IMR-90 (cell line): ENCODE data around the gene ST8SIA6. TPM values are rescaled to one million over a fixed set of nuclear protein-coding genes. Genes with fewer than 3 reads are reported as not detected.

Experiments
- ATAC-seq: fragments of 200-7000 bp; cut with Tn5 transposase; 2 replicates; pipeline ENCODE4 v1.9.1; 2020; ENCODE audit warnings: low read depth, mild to moderate bottlenecking, moderate library complexity
- BruUV-seq: library from RNA; stranded (reverse); fragments of 400-500 nt; replicated peaks from 2 replicates; lab custom pipeline; 2021; lab: Mats Ljungman, UMichigan
- CTCF ChIA-PET: fragments of 300-600 bp; formaldehyde crosslinking; extraction: SDS; loops from one replicate; lab custom pipeline; 2021; ENCODE audit warnings: antibody characterized with exemption; lab: Yijun Ruan, JAX
- POLR2A ChIA-PET: fragments of 300-600 bp; sonication (Branson Sonifier 250); formaldehyde crosslinking; loops from one replicate; lab custom pipeline; 2022; ENCODE audit warnings: antibody characterized with exemption; ENCODE audit not compliant: unreplicated experiment; lab: Charles Lee
- DNase-seq: peaks from one replicate; pipeline ENCODE4 v3.0.0; 2013
- H2AFZ ChIP-seq: replicated peaks from 2 replicates; pipeline ENCODE3; 2013; ENCODE audit warnings: low read length, mild to moderate bottlenecking; ENCODE audit not compliant: poor library complexity
- H2AK5ac ChIP-seq: 2 replicates; pipeline ENCODE4 v1.6.1; 2013; ENCODE audit warnings: low read depth, low read length, inconsistent platforms
- H2AK9ac ChIP-seq: replicated peaks from 2 replicates; pipeline ENCODE3; 2013; ENCODE audit warnings: mild to moderate bottlenecking, low read depth, low read length, moderate library complexity; ENCODE audit not compliant: poor library complexity
- H2BK120ac ChIP-seq: 2 replicates; pipeline ENCODE4 v1.6.1; 2013; ENCODE audit warnings: low read depth, low read length, inconsistent platforms
- H2BK15ac ChIP-seq: 3 replicates; pipeline ENCODE4 v1.6.1; 2013; ENCODE audit warnings: low read depth, low read length, inconsistent platforms
- H2BK20ac ChIP-seq: 2 replicates; pipeline ENCODE4 v1.6.1; 2013; ENCODE audit warnings: low read depth, mild to moderate bottlenecking, inconsistent platforms, low read length, moderate library complexity
- H2BK5ac ChIP-seq: 2 replicates; pipeline ENCODE4 v1.6.1; 2013; ENCODE audit warnings: mild to moderate bottlenecking, low read depth, low read length, inconsistent platforms; ENCODE audit not compliant: poor library complexity, severe bottlenecking
- H3K14ac ChIP-seq: replicated peaks from 2 replicates; pipeline ENCODE4 v1.6.1; 2013; ENCODE audit warnings: low read depth, low read length, inconsistent platforms
- H3K18ac ChIP-seq: 2 replicates; pipeline ENCODE4 v1.6.1; 2013; ENCODE audit warnings: low read depth, low read length, control low read depth
- H3K23ac ChIP-seq: 2 replicates; pipeline ENCODE4 v1.6.1; 2013; ENCODE audit warnings: low read depth, low read length, inconsistent platforms
- H3K27ac ChIP-seq: 2 replicates; pipeline ENCODE4 v1.5.1; 2013; ENCODE audit warnings: mild to moderate bottlenecking, control low read depth, low read length; ENCODE audit not compliant: insufficient read depth
- H3K27me3 ChIP-seq: 2 replicates; pipeline ENCODE4 v1.6.1; 2013; ENCODE audit warnings: low read length; ENCODE audit not compliant: control insufficient read depth, insufficient read depth
- H3K36me3 ChIP-seq: 2 replicates; pipeline ENCODE4 v1.6.1; 2013; ENCODE audit warnings: low read length, mixed read lengths; ENCODE audit not compliant: control insufficient read depth, insufficient read depth
- H3K4ac ChIP-seq: 2 replicates; pipeline ENCODE4 v1.6.1; 2013; ENCODE audit warnings: low read depth, low read length, inconsistent platforms
- H3K4me1 ChIP-seq: 2 replicates; pipeline ENCODE4 v1.6.1; 2013; ENCODE audit warnings: low read length, mixed read lengths; ENCODE audit not compliant: control insufficient read depth, insufficient read depth
- H3K4me2 ChIP-seq: 2 replicates; pipeline ENCODE4 v1.6.1; 2013; ENCODE audit warnings: low read depth, mild to moderate bottlenecking, control low read depth, low read length, moderate library complexity
- H3K4me3 ChIP-seq: 2 replicates; pipeline ENCODE4 v1.5.1; 2013; ENCODE audit warnings: low read depth, mild to moderate bottlenecking, control low read depth, low read length, moderate library complexity; ENCODE audit not compliant: insufficient read depth
- H3K56ac ChIP-seq: 2 replicates; pipeline ENCODE4 v1.6.1; 2013; ENCODE audit warnings: low read length, inconsistent platforms; ENCODE audit not compliant: insufficient read depth; ENCODE audit errors: extremely low read depth
- H3K79me1 ChIP-seq, 2 experiments: 2 replicates each; pipeline ENCODE4 v1.6.1; 2013; ENCODE audit warnings: low read length in 2 of 2, inconsistent platforms in 1 of 2, low read depth in 1 of 2
- H3K9ac ChIP-seq: 2 replicates; pipeline ENCODE4 v1.6.1; 2013; ENCODE audit warnings: low read depth, low read length, control low read depth
- H3K9me1 ChIP-seq: 2 replicates; pipeline ENCODE4 v1.6.1; 2013; ENCODE audit warnings: low read length, inconsistent platforms; ENCODE audit not compliant: insufficient read depth
- H3K9me3 ChIP-seq: 2 replicates; pipeline ENCODE4 v1.6.1; 2013; ENCODE audit warnings: low read length; ENCODE audit not compliant: control insufficient read depth, insufficient read depth
- H4K20me1 ChIP-seq: 2 replicates; pipeline ENCODE4 v1.6.1; 2013; ENCODE audit warnings: low read length, inconsistent platforms; ENCODE audit not compliant: insufficient read depth
- H4K5ac ChIP-seq: 2 replicates; pipeline ENCODE4 v1.6.1; 2013; ENCODE audit warnings: mild to moderate bottlenecking, low read depth, low read length, control low read depth
- H4K8ac ChIP-seq, 2 experiments: 2 replicates each; pipeline ENCODE4 v1.6.1; 2013; ENCODE audit warnings: low read depth in 2 of 2, low read length in 2 of 2, control low read depth in 1 of 2, inconsistent platforms in 1 of 2
- H4K91ac ChIP-seq: 2 replicates; pipeline ENCODE4 v1.6.1; 2013; ENCODE audit warnings: low read depth, low read length, inconsistent platforms; ENCODE audit not compliant: insufficient read depth
- BHLHE40 ChIP-seq: fragments of 150-350 bp; IDR thresholded peaks from 2 replicates; pipeline ENCODE4 v1.6.1; 2016; ENCODE audit warnings: mild to moderate bottlenecking, low read depth, low read length
- CEBPB ChIP-seq: IDR thresholded peaks from 2 replicates; pipeline ENCODE4 v1.6.1; 2012; ENCODE audit warnings: low read depth, low read length, improper control_type of control experiment
- CHD1 ChIP-seq: IDR thresholded peaks from 2 replicates; pipeline ENCODE4 v1.6.1; 2012; ENCODE audit warnings: low read depth, low read length, improper control_type of control experiment
- CTCF ChIP-seq: conservative IDR thresholded peaks from 2 replicates; pipeline ENCODE4 v1.5.1; 2012; ENCODE audit warnings: mild to moderate bottlenecking, low read depth, low read length, improper control_type of control experiment
- ELK1 ChIP-seq: fragments of 150-350 bp; IDR thresholded peaks from 2 replicates; pipeline ENCODE4 v1.6.1; 2016; ENCODE audit warnings: low read depth, mild to moderate bottlenecking, low read length, moderate library complexity, borderline replicate concordance
- FOS ChIP-seq: fragments of 150-350 bp; IDR thresholded peaks from 2 replicates; pipeline ENCODE4 v1.6.1; 2016; ENCODE audit warnings: low read depth, low read length
- MAFK ChIP-seq: IDR thresholded peaks from 2 replicates; pipeline ENCODE4 v1.6.1; 2012; ENCODE audit warnings: low read depth, low read length, improper control_type of control experiment
- MAZ ChIP-seq: IDR thresholded peaks from 2 replicates; pipeline ENCODE4 v1.6.1; 2012; ENCODE audit warnings: low read depth, mild to moderate bottlenecking, low read length, improper control_type of control experiment, moderate library complexity, borderline replicate concordance
- MXI1 ChIP-seq: IDR thresholded peaks from 2 replicates; pipeline ENCODE4 v1.6.1; 2012; ENCODE audit warnings: low read depth, mild to moderate bottlenecking, low read length, moderate library complexity, borderline replicate concordance
- NFE2L2 ChIP-seq: fragments of 150-350 bp; IDR thresholded peaks from 2 replicates; pipeline ENCODE4 v1.6.1; 2016; ENCODE audit warnings: low read depth, mild to moderate bottlenecking, low read length
- POLR2A ChIP-seq: IDR thresholded peaks from 2 replicates; pipeline ENCODE4 v1.6.1; 2012; ENCODE audit warnings: mild to moderate bottlenecking, low read depth, low read length
- RAD21 ChIP-seq: IDR thresholded peaks from 2 replicates; pipeline ENCODE4 v1.6.1; 2012; ENCODE audit warnings: low read length, improper control_type of control experiment
- RCOR1 ChIP-seq: IDR thresholded peaks from 2 replicates; pipeline ENCODE4 v1.6.1; 2012; ENCODE audit warnings: mild to moderate bottlenecking, low read length, improper control_type of control experiment; ENCODE audit not compliant: insufficient replicate concordance
- RFX5 ChIP-seq: IDR thresholded peaks from 2 replicates; pipeline ENCODE4 v1.8.0; 2012; ENCODE audit warnings: low read depth, mild to moderate bottlenecking, low read length, moderate library complexity
- SMC3 ChIP-seq: fragments of 150-350 bp; IDR thresholded peaks from 2 replicates; pipeline ENCODE4 v1.6.1; 2016; ENCODE audit warnings: low read depth, mild to moderate bottlenecking, antibody characterized with exemption, low read length, moderate library complexity
- USF2 ChIP-seq: fragments of 150-350 bp; IDR thresholded peaks from 2 replicates; pipeline ENCODE4 v1.6.1; 2017; ENCODE audit warnings: mild to moderate bottlenecking, antibody characterized with exemption, low read length, low read depth
- WGBS, 2 experiments: methylation state at CpG; one replicate each; pipeline versions ENCODE4 v1.1.5 to v1.1.7; 2013; ENCODE audit warnings: missing lambda C conversion rate in 2 of 2; ENCODE audit not compliant: insufficient read length in 1 of 2; ENCODE audit errors: extremely low coverage in 2 of 2; 5-methylcytosine and 5-hydroxymethylcytosine counted together
- dilution Hi-C: fragments of 300-500 bp; cut with HindIII; formaldehyde crosslinking; loops from one replicate; pipeline ENCODE4 v1.14.3; 2018; ENCODE audit warnings: low sequenced_read_pairs; ENCODE audit not compliant: unreplicated experiment
- in situ Hi-C: fragments of 300-500 bp; cut with MboI; formaldehyde crosslinking; loops from 3 replicates; pipeline ENCODE4 v1.14.3; 2019; ENCODE audit warnings: low sequenced_read_pairs, inconsistent platforms, mixed read lengths
- intact Hi-C: fragments of 100-400 bp; cut with micrococcal nuclease; formaldehyde crosslinking; loops from 2 replicates; pipeline ENCODE4 v1.10.0; 2022
- polyA plus RNA-seq, 3 experiments: library from polyadenylated mRNA; depleted of rRNA; stranded (reverse); fragments of >200 nt; gene quantifications; 2 replicates each; pipeline ENCODE4 v1.2.3, GENCODE V29; 2012; ENCODE audit warnings: low replicate concordance in 1 of 3
- total RNA-seq: library from RNA; depleted of rRNA; stranded (reverse); fragments of >200 nt; gene quantifications from 2 replicates; pipeline ENCODE4 v1.2.3, GENCODE V29; 2012

Gene ST8SIA6
- total and polyA plus RNA-seq, 2 of the 4 experiments (the other 2 are of a cell fraction): 0.10 to 0.18 TPM

- Histone ChIP-seq H3K9ac (no peak overlapping the region), H3K36me3 (no peaks in the 10 kb centered on the region), H2BK15ac (no peak overlapping the region), H2AK5ac (no peak overlapping the region), H2AK9ac (no peak overlapping the region), H3K27ac (no peak overlapping the region), H3K56ac (no peak overlapping the region), H4K91ac (no peak overlapping the region), H2BK120ac (no peak overlapping the region), H3K4me1 (no peaks in the 10 kb centered on the region), H2BK5ac (no peak overlapping the region), H2BK20ac (no peak overlapping the region), H3K18ac (no peak overlapping the region), H3K23ac (no peak overlapping the region), H3K79me1 (no peaks in the 10 kb centered on the region), H4K5ac (no peak overlapping the region), H3K14ac (no peak overlapping the region), H3K27me3 (peaks cover 7% of the 10 kb centered on the region), H3K4ac (no peak overlapping the region), H4K20me1 (no peaks in the 10 kb centered on the region), H3K9me1 (no peaks in the 10 kb centered on the region), H4K8ac (no peak overlapping the region), H3K4me3 (no peak overlapping the region), H3K4me2 (no peak overlapping the region), H3K9me3 (no peaks in the 10 kb centered on the region), H2AFZ (no peak overlapping the region)
- dilution Hi-C loops: no loop called here
- BruUV-seq: no TSS peak
- ATAC-seq: no peak
- no peak for TF ChIP-seq FOS
- no peak for TF ChIP-seq RCOR1
- TF ChIP-seq POLR2A: no peak
- TF ChIP-seq CTCF: no peak
- no peak for TF ChIP-seq ELK1
- TF ChIP-seq RFX5: no peak
- no peak for TF ChIP-seq SMC3
- TF ChIP-seq NFE2L2: no peak
- no peak for TF ChIP-seq USF2
- TF ChIP-seq MAFK: no peak
- no peak for TF ChIP-seq BHLHE40
- no peak for TF ChIP-seq RAD21
- no peak for TF ChIP-seq MXI1
- TF ChIP-seq CHD1: no peak
- no peak for TF ChIP-seq MAZ
- TF ChIP-seq CEBPB: no peak
- ChIA-PET CTCF (no interaction called here), POLR2A (no interaction called here)
- WGBS, 2 experiments: no CpG with 5 or more reads among the region's 7 CpGs
- in situ Hi-C loops: no loop called here
- DNase-seq: no peak
- intact Hi-C loops: no loop called here
Observed at GRCh38 chr10:17383801-17384555, 70.4 kb downstream of the ST8SIA6 start.
